Endothelial cell of umbilical vein (primary cell): ENCODE data around the gene OSBPL8.

ENCODE experiments used
- EZH2 ChIP-seq: IDR thresholded peaks from 2 replicates; pipeline ENCODE4 v1.6.1; 2012; ENCODE audit warnings: borderline replicate concordance, low read depth, mild to moderate bottlenecking, moderate library complexity, low read length, inconsistent platforms; ENCODE audit not compliant: severe bottlenecking
- FOS ChIP-seq: IDR thresholded peaks from 2 replicates; pipeline ENCODE4 v1.6.1; 2011; ENCODE audit warnings: mild to moderate bottlenecking, low read length, moderate library complexity, borderline replicate concordance; ENCODE audit not compliant: insufficient read depth
- POLR2A ChIP-seq: IDR thresholded peaks from 2 replicates; pipeline ENCODE4 v1.6.1; 2012; ENCODE audit warnings: low read depth, mild to moderate bottlenecking, control low read depth, low read length
- TF ChIP-seq, protein P1 (sequence below), 2 donors: IDR thresholded peaks; 1 replicate in 1 of 2; 2 replicates in 1 of 2; pipeline ENCODE4 v1.5.1; 2011; ENCODE audit warnings: low read length in 2 of 2, mild to moderate bottlenecking in 2 of 2, moderate library complexity in 2 of 2, control low read depth in 1 of 2, inconsistent platforms in 1 of 2, low read depth in 1 of 2; ENCODE audit not compliant: insufficient read depth in 1 of 2; ENCODE audit errors: extremely low read depth in 1 of 2

GRCh38 chr12:76346236-76346635, 213.3 kb downstream of the OSBPL8 start:
- TF ChIP-seq EZH2 (no peak), POLR2A (no peak), FOS (no peak)
- TF ChIP-seq, protein P1, sequence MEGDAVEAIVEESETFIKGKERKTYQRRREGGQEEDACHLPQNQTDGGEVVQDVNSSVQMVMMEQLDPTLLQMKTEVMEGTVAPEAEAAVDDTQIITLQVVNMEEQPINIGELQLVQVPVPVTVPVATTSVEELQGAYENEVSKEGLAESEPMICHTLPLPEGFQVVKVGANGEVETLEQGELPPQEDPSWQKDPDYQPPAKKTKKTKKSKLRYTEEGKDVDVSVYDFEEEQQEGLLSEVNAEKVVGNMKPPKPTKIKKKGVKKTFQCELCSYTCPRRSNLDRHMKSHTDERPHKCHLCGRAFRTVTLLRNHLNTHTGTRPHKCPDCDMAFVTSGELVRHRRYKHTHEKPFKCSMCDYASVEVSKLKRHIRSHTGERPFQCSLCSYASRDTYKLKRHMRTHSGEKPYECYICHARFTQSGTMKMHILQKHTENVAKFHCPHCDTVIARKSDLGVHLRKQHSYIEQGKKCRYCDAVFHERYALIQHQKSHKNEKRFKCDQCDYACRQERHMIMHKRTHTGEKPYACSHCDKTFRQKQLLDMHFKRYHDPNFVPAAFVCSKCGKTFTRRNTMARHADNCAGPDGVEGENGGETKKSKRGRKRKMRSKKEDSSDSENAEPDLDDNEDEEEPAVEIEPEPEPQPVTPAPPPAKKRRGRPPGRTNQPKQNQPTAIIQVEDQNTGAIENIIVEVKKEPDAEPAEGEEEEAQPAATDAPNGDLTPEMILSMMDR (IDR thresholded peaks at IDR 0.05; ENCODE audit: extremely low read depth in 1 of 2, insufficient read depth in 1 of 2, low read depth in 1 of 2, low read length in 2 of 2), result no peak
